HG03565 (cell line): ENCODE measurements around the gene CIROP.

ENCODE experiments used
- ATAC-seq: cut with Tn5 transposase; IDR thresholded peaks from one replicate; pipeline ENCODE4 v1.9.1; 2021; ENCODE audit warnings: mild to moderate bottlenecking, moderate library complexity; ENCODE audit not compliant: unreplicated experiment

Gene CIROP

DNA sequence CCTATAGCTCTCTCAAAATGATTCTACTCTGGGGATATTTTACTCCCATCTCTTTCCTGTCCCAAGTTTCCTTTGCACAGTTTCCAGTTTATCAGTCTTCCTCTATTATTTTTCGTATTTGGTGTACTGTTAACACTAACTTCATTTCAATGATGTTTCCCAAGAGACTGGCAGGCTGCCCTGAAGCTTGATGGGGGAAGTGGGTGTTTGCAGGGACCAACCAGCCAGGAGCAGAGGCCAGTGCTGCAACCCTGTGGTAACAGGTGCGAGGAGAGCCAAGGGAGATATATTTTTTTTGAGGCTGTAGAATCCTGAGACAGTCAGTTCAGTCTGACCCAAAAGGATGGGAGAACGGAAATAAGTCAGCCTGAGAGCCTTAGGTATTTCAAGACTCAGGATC is 26.1 kb upstream of the CIROP start:
- ATAC-seq: no peak

DNA sequence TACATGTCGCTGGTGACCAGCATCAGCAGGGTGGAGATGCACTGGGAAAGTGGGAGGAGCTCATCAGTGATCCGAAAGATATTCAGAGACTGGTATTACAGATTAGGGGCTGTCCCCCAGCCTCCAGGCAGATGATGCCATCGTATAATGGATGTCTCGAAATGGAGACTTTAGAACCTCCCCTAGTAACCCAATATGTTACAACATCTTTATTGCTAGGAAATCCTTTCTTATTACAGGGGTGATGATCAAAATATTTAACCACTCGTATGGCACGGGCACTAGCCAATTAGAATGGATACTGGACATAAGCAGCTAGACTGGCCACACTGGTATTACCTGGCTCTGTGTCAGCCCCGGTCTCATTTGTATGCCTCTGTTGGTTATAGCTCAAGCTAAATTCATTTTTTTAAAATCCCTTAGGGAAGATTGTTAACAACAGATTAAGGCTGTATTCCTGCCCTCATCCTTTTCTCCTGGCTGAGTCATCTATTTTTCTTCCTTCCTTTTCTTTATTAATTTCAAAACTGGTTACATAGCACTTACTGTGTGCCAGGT is 25.0 kb upstream of the CIROP start:
- no peak for ATAC-seq

DNA sequence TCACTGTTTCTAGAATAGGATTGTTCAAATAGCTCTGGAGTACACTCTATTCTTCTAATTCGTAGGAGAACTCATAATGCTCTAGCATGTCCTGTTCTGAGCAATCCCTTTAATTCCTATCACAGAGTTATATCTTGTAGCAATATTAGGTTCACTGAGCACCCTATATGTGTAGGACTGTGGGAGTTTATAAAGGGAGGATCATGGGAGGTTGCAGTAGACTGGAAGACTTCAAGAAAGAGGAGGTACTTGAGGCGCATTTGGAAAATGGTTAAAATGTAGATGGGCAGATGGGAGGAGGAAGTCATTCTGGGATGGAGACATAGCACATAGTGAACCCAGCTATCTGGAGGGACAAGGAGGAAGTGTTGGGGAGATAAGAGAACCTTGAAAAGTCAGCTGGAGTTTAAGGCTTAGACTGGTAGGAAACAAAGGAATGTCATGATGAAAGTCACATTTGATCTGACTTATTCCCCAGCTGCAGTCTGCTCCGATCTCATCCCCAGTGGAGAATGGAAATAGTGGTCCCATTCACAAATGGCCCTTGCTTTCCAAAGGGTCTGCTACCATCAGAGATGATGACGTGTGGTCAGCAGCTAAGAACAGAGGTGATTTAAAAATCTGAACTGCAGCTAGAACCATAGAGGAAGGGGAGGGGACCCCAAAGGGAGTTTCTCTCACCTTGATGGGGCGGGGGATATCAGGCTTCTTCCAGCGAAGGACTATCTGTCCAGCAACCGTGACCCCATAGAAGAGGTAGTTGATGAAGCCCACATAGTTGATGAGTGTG is 24.4 kb upstream of the CIROP start:
- no peak for ATAC-seq

DNA sequence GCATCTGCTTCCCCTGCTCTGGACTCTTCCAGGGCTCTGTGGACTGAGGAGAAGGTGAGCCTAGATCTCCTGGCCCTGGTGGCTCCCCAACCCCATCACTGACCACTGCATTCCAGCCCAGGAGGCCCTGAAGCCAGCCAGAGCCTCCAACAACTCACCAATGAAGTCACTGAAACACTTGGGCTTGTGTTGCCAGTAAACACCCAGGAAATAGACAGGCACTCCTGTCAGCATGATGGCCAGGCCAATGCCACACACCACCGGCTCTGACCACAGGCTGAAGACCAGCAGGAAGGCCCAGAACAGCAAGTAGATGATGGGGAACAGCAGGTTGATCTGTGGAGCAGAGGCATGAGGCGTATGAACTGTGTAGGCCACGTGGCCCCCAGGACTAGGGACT is 23.1 kb upstream of the CIROP start:
- no peak for ATAC-seq

DNA sequence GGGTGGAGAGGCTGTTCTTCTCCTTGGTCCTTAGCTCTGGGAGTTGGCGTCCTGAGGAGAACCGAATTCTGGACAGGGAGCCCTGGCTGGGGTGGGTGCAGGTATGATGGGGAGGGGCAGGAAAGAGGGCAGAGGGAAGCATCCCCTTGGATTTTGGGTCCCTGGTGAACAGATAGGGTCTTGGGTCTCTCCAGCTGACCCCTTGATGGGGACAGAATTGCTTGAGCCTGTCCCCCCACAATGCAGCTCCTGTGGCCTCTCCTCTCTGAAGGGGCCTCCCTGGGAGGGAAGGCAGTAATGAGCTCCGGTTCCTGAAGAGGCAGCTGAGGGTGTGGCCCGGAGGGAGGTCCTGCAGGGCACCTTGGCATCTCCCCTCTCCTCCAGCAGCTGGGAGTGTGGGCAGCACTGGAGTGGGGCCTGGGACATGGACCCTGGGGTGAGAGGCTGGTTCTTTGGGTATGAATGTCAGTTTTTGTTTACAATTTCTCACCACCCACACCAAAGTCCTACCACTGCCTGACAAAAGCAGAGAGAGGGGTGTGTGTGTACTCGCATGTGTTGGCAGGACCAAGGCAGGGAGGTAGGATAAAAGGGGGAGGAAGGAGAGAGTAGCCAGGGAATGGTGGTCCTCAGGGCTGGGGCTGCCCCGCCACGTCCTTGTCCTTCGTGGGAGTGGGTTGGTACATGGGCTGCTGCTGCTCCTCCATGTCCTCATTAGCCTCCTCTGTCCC is 21.9 kb upstream of the CIROP start:
- ATAC-seq: no peak

DNA sequence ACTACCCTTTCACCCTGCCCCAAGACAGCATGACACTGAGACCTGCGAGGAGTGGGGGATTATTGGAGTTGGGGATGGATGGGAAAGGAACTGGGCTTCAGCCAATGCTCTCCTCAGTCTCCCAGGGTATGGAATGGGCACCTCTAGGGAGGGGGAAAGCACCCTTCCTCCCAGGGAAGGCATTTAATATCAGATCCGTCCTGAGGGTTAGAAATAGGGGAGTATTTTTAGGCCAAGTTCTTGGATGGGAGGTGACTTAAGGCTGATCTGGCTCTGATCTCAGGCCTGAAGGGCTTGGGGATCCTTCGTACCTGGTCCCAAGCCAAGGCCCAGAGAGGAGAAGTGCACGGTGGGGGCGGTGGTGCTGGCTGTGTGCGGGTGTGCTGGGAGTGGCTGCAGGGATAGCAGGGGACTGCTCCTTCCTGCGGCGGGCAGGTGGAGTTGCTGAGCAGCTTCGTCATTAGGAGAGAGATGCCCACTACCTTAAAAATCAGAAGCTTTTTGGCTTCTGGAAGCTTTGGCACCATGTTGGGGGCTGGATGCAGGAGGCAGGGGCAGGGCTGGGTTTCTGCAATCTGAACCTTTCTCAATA is 21.2 kb upstream of the CIROP start:
- ATAC-seq: no peak

DNA sequence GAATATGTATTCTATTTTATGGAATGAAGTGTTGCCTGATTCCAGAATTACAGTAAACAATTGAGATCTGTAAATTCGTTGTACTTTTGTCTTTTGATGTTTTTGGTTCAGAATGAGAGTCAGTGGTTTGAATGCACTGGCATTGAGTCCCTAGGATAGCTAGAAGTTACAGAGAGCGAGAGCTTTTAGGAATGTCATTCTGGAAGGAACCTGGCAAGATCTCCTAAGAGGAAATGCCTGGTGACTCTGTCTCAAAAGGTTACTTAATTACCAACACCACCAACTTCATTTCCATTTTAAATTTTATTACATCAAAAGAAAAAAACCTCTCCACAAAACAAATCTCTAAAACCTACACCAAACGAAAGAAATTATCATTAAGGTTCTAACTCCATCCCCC is 20.2 kb upstream of the CIROP start:
- no peak for ATAC-seq

DNA sequence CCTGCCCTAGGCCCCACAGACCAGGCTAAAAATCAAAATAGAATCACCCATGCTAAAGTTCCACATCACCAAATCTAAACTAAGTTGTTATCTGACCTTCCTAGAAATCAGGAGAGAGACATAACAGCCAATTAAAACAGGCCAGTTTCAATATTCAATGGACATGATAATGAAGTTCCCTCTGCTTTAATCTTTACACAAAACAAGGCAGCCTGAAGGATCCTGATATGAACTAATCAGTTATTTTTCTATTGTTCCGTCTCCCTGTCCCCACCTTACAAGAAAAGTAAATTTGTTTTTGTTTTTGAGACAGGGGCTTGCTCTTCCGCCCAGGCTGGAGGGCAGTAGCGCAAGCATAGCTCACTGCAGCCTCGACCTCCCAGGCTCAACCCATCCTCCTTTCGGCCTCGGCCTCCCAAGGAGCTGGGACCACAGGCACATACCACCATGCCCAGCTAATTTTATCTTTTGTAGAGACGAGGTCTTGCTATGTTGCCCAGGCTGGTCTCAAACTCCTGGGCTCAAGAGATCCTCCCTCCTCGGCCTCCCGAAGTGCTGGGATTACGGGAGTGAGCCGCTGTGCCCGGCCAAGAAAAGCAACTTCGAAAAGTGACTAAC is 19.7 kb upstream of the CIROP start:
- ATAC-seq: no peak

DNA sequence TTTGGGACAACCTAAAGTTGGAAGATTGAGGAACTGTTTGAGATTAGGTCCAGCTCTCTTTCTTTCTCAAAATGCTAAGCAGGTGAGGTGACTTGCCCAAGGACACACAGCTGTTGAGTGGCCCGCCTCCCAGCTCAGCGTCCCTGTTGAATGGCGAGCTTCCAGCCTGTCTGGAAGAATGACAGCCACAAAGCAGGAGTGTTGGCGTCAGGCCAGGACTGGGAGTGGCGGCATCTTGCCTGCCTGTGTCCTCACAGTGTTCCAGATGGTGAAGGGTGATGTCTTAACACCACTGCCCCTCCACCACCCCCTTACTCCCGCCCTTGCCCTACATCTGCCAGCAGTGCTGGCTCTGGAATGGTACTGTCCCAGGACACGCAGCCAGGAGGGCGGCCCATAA is 18.6 kb upstream of the CIROP start:
- no peak for ATAC-seq

DNA sequence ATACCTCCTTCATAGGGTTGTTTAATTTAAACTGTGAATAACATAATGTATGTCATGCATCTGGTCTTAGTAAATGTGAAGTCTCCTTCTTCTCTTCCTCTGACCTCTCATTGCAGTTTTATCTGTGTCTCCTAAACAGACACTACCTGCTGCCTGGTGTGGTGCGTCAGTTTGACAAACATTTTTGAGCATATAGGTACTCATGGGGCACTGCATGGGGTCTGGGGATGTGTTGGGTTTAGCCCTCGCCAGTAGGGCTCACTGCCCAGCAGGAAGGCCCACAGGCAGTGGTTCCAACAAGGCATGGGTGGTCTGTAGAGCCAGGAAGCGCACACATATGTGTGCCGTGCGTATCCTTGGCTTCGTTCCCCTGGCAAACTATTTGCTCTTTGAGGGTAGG is 17.3 kb upstream of the CIROP start:
- no peak for ATAC-seq

DNA sequence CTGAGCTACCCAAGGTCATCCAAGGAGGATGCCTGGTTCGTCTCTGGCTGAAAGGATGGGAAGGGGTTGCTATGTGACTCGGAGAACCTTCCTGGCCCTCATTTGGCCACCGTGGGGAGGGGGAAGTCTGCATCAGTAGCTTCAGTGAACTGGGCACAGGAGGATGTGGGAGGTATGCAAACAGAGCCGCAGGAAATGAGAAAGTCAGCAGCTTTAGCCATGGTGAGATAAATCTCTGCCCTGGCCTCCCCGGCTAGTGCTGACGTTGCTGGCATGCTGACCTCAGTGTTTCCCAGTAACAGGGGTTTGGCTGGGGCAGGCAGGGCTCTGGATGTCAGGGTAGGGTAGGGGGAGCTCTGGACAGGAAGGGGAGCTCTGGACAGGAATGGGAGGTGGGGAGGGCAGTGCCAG is 16.6 kb upstream of the CIROP start:
- no peak for ATAC-seq

DNA sequence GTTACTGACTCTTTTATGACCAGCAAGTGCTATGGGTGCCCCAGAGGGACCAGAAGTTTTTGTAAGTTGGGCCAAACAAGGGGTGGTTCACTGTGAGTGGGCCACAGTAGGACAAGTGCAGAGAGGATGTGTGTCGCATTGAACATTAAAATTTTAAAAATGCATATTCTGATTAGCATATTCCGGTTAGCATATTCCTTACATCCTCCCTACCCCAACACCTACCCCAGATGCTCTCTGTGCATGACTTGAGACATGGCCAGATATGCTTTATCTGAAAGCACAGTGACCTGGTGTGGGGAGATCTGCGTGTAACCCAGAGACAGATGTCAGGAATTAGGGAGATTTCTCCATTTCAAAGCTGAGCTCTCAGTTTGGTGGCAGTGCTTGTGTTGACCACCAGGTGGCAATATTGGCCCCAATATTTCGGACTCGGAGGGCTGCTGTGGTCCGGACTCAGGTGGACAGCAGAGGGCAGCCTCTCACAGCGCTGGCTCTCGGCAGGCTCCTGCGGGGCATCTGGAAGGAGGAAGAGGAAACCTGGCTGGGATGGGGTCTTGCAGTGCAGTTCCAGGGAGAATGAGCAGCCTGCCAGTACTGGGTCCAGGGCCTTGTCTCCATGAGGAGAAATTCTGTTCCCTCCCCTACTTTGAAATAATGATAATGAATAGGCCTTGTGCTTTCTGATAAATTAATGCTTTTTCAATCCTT is 15.9 kb upstream of the CIROP start:
- no peak for ATAC-seq

DNA sequence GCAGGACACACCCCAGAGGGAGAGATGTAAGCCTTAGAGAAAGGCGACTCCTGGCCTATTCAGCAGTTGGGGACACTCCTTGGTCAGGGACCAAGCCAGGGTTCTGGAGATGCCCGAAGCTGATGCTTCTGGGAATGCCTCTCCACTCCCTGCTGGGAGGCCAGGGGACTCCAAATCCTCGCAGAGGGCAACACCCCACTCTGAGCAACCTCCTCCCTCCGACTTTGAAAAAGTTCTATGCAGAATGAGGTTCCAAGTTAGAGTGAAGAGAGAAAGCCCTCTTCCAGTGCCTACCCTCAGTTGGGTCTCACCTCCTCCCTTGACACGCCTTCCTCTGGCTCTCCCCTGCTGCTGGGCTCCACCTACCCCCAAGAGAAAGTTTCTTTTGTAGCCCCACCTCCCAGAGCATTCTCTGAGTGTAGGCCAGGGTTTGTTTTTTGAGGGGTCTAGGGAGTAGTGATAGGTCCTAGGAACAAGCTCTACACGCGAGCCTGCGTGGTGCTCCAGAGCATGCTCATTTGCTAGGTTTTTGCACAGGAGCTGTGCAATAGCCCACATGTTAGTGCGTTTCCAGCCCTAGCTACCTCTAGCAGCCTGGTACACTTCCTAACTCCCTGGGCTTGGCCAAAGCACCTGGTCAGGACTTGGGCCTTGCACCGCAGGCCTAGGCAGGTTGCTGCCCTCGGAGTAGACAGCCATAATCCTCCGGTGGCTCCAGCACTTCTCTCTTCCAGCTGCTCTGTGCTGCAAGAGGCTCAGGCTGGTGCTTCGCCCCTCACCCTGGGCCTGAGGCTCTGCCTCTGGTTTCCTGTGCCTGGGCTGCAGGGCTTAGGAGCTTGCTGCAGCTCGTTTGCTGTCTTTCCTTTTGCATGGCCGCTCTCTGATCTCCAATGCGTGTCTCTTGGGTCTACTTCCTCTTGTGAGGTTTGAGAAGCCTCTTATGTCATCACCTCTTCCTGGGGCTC is 14.9 kb upstream of the CIROP start:
- ATAC-seq: no peak

DNA sequence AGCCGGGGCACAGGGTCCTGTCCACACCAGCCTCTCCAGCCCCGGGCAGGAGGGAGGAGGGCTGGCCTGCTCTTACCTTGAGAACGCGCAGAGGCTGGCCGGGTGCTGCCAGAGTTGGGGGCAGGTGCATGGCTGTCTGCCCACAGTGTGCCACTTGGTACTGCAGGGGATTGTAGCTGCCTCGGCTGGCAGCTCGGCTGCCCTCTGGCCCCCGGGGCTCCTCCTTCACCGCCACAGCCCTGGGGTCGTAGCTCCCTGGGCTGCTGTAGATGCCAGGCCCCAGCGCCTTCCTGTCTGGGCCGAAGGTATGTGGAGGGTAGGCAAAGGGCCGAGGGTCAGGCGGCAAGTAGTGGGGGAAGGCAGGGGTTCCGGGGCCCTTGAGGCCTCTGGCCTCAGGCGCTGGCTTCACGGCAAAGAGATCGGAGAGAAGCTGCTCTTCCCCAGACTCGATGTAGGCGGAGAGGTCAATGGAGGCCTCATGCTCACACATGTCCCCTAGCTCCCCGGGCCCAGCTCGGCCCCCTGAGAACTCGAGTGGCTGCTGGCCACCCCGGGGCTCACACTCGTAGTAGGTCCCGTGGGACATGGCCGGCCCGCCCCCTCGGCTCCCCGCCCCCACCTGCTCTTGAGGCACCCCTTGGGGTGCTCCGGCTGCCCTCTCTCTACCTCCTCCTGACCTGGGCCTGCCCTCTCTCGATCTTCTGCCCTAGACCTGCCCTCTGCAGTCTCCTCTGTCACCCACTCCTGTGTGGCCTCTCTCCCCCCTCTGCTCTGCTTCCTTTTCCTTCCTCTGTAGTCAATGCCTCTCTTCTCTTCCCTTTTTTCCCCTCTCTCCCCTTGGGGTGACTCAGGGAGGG is 13.9 kb upstream of the CIROP start, which contains the start of gene CEBPE:
TSS of gene CEBPE (minus strand) at position 750 of the 857 bp plus-strand sequence. CDS start at position 586, 164 bp downstream.
- no peak for ATAC-seq

DNA sequence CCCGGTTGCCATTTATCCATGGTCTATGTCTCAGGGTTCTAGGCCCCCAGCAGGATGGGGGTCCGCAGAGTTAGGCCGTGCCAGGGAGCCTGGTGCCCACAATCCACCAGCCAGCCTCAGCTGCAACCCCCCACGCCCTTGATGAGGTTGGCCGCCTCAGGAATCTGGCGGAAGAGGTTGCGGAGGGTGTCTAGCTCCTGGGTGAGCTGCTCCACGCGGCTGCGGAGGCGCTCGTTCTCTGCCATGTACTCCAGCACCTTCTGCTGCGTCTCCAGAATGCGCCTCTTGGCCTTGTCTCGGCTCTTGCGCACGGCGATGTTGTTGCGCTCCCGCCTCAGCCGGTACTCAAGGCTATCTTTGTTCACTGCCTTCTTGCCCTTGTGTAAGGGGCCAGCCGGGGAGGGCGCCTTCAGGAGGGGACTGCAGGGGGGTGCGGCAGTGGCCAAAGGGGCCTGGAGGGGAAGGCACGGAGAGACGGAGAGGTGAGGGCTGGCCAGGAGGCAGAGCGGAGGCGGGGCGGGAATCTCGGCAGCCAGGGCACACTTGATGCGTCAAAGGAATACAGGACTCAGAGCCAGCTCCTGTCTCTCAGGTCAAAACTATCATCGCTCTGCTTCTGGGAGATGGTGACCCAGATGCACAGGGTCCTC is 12.7 kb upstream of the CIROP start:
- no peak for ATAC-seq

DNA sequence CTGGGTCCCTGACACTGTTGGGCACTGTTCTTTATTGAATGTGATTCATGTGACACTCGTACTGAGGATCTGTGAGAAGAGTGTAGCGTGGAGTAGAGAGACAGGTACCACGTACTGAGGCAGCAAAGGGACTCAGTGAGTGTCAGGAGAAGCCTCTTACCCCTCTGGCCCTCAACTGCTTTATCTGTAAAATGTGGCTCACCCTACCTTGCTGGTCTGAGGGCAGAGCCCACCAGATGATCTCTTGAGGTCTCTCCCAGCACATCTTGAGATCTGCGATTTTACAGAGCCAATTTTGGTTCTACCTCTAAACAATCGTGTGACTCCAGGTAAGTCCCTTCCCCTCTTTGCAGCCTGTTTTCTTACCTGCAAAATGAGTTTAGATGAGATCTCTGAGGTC is 11.1 kb upstream of the CIROP start:
- ATAC-seq: no peak

DNA sequence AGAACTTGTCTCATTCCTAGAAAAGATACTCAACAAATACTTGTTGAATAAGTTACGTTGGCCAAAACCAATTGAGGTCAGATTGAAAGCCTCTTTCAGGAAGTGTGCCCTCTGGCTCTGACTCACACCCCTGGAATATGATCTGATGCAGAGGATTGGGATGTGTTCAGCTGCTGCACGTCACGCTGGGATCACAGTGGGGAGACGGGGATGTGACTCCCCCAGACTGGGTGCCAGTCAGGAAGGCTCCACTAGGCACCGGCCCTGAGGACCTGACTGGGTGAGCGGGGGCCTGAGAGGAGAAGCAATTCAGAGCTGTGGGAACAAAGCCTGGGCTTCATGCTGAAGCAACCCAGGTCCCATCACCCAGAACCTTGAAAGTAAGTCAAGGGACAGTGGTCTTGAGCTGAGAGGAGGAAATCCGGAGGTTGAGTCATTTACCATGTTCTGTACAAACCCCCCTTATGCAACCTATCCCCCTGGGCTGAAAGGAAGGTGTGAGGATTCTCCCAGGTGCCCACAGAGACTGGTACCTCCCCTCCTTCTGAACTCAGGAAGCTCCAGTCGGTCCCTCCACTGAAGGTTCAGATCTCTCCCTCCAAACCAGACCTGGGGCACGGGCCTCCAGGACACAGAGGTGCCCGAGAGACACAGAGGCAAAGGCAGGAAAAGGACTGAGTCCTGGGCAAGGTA is 10.4 kb upstream of the CIROP start:
- ATAC-seq: no peak

DNA sequence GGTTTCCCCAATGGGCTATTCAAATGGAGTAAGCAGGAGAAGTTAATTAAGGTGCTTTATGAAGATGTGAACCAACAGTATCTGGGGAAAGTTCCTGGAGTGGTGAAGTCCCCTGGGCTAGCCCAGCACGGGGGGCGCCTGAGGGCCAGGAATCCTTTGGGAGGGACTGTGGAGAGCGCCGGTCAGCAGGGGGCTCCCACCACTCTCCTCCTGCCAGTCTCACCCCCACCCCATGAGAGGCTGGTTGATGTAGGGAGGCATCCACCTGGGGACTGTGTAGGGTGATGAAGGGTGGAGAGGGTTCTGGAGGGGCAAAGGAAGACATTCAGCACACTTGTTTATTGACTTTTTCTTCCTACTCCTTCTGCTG is 9.9 kb upstream of the CIROP start:
- ATAC-seq: no peak
